GDM1 (cell line): Measurements from ENCODE around the gene FAM217B.

ENCODE experiments used
- DNase-seq: peaks from one replicate; lab custom pipeline; 2025; lab: John Stamatoyannopoulos, UW

Gene FAM217B

DNA sequence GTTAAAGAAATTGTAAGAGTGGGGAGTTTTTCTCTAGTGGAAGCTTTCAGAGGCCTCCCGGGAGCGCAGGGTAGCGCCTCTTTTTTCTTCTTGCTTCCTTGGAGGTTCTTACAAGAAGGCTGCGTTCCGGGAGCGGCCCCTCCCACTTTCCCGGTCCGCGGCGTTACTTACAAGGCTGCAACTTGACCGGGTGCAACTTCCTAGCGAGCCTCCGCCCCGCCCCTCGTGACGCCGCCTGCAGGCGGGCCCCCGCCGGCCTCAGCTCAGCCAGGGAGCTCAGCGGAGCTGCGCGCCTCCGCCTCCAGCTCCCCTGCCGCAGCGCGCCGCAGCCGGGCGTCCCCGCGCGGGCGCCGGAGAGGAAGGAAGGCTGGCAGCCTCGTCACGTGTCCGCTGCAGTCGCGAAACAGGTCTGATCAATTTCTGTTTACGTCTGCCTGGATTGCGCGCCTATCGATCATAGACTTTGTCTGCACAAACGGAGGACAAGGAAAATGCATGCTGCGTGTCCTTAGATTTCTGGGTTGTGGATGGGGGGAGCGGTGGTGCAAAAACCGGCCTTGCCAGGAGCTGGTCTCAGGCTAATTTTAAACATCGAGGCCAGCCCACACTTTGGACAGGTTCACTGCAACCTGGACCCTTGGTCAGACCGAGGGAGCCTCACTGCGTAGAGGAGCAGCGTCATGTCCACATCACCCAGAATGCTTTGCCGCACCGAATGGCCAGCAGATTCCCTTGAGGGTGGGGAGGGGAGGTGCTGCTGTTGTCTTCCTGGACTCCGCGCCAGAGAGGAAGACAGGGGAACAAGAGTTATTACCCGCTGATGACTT, at the start of gene FAM217B, which contains the start of gene PPP1R3D:
TSS of gene FAM217B (plus strand) at position 261 of the 827 bp plus-strand sequence. CDS start 3,555 bp downstream, outside the sequence.
TSS of gene PPP1R3D (minus strand) at position 177 of the 827 bp plus-strand sequence. CDS start 374 bp downstream, outside the sequence.
- DNase-seq, result peak; percentile 95

DNA sequence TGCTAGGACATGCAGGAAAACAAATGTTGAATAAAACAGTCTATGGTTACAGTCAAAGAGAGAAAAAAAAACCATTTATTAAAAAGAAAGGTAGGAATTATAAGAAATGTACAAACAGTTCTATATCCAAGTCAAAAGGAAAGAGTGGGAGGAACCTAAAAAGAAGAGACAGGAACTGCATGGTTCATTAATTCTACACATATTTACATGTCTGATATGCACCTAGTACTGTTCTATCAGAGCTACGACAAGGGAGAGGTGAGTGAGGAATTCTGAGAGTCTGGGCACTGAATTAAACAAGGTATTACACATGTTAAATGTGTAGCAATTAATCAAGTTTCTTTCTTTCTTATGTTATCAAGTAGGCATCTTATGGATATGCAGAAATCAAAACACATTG, 48.6 kb upstream of the FAM217B start:
- no peak for DNase-seq

GRCh38 chr20:59895908-59896307, 44.3 kb upstream of the FAM217B start:
- DNase-seq, result no peak

GRCh38 chr20:59902470-59902869, 37.7 kb upstream of the FAM217B start:
- no peak for DNase-seq

- DNase-seq, result no peak
Observed at GRCh38 chr20:59903621-59904020, 36.6 kb upstream of the FAM217B start.

- DNase-seq, result no peak
Observed at GRCh38 chr20:59908855-59909254, 31.3 kb upstream of the FAM217B start.

- no peak for DNase-seq
Observed at GRCh38 chr20:59911041-59911440, 29.1 kb upstream of the FAM217B start.

GRCh38 chr20:59912609-59913008, 27.6 kb upstream of the FAM217B start:
- DNase-seq, result no peak

DNA sequence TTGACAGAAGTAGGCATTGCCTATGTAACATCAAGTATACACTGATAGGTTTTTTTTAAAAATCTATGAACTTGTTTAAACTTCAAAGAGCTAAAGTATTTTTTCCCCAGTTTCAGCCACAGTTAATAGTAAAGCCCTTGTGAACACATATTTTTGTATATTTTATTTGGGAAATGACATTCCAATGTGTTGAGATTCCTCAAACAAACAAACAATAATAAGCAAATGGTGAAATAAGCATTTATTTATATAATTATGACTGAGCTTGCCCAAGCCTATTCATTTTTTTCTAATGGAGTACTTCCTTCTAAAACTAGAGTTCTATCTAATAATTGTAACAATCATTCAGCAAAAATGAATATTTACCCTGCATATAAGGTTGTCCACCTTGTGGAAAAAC, 19.2 kb upstream of the FAM217B start:
- DNase-seq, result no peak

DNA sequence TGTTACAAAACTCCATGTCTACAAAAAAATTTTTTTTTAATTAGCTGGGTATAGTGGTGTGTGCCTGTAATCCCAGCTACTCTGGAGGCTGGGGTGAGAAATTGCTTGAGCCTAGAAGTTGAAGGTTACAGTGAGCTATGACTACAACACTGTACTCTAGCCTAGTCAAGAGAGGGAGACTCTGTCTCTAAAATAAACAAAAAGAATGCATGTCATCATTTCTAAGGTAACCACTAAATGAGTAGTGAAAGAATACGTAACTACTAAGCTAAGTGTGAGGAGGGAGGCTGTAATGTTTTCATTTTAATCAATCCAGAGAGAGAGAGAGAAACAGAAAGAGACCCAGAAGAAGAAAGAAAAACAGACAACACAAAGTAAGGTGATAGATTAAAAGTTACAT, 16.7 kb upstream of the FAM217B start:
- no peak for DNase-seq

DNA sequence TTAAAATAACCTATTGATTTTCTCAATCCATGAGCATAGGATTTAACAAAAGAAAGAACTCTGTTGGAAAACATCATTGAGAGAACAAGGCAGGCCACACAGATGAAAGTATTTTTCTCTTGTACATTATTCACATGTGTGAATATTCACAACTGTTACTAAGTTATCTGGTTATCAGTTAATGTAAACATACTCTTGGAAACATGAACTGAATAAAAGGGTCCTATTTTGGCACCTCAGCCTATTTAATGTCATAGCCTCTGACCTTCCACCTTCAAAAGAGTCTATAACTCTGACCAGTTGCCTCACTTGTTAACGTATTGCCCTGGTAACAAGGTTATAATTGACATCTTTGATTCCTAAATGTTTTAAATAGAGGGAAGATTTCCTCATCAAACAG, 14.8 kb upstream of the FAM217B start:
- no peak for DNase-seq

DNA sequence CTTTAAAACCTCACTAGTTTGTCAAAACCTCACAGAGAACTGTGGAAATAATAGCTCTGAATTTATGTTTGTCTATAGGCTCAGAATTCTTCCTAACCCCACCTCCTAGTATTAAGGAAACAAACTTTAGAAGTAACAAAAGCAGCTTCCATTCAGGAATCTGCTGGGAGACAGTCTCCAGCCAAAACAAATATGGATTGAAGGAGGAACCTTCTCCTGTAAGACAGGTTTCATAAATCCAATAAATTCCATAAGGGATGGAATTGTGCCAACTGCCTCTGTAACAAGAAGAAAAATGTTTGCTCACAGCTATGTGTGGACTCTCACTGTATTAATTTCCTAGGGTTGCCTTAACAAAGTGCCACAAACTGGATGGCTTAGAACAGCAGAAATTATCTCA, 14.3 kb upstream of the FAM217B start:
- no peak for DNase-seq

GRCh38 chr20:59931511-59932312, 8.5 kb upstream of the FAM217B start:
- no peak for DNase-seq

DNA sequence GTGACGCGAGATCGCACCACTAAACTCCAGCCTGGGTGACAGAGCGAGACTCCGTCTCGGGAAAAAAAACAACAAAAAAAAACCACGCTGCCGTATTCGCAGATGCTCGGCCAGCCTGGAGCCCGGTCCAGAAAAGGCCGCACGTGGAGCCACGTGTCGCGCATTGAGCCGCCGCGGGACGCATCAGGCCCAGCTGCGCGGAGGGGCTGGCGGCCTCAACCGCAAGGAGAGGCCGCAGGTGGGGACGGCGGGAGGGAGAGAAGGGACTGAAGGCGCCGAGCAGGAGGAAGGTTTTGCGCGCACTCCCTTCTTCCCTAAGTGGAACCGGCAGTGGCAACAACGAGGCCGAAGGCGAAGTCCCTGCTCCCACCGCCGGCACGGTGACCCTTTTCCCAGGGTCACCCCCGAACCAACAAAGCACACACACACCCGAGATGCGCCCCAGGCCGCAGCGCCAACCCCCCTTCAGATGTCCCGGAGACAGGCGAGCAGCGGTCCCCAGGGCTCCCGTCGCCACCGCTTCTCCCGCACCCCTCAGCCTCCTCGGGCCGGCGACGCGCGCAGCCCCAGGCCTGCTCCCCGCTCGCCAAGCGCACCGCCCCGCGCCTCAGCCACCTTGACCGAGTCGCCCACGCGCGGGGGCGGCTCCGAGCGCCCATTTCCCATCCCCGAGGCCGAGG, 7.4 kb upstream of the FAM217B start:
- DNase-seq, result no peak

- DNase-seq, result peak; percentile 79
Observed at GRCh38 chr20:59933296-59933848, 6.8 kb upstream of the FAM217B start, which contains the start of gene SYCP2. TSS of gene SYCP2 (minus strand) at chr20:59933637. CDS start at chr20:59922413, 11,224 bp downstream.

- DNase-seq, result peak; percentile 76
Observed at GRCh38 chr20:59933849-59934585, 6.2 kb upstream of the FAM217B start.

GRCh38 chr20:59935457-59936185, 4.6 kb upstream of the FAM217B start:
- no peak for DNase-seq

- DNase-seq, result no peak
Observed at GRCh38 chr20:59936409-59936808, 3.8 kb upstream of the FAM217B start.

DNA sequence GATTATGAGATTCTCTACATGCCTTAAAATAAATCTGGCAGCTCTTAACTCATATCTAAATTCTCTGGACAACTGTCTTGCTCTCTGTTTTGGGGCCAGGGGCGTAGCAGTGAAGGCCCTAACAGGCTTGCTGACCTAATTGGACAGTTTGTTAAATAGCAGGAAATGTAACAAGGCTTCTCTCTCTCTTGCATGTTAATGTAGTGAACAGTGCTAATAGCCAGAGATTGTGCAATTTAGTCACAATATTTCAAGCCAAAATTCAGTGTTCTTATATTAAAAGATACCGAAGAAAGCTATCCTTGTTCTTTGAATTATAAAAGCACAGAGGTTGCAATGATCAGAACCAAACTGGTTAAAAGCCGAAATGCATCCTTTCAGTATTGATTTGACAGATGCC, 3.0 kb upstream of the FAM217B start:
- no peak for DNase-seq

- DNase-seq, result no peak
Observed at GRCh38 chr20:59938221-59938620, 2.0 kb upstream of the FAM217B start.

DNA sequence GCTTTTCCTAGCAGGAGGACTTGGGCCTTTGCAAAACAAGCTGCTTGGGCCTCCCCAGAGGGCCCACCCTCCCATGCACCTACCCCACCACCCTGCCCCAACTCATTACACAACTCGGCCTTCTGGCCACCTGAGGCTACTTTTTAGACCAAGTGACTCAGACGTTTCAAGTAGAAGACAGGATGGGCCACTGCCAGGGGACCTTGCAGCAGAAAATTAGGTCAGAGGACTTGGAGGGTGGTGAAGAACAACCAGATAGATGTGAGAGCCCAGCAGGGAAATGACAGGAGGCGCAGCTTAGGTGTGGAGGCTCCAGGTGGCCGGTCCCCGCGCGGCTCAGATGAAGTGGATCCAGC, 1.5 kb upstream of the FAM217B start:
- DNase-seq, result no peak
